Epithelial cell of esophagus (primary cell): ENCODE data around the gene OLIG1.

ENCODE experiments used
- DNase-seq: peaks from one replicate; pipeline ENCODE4 v3.0.0; 2010; ENCODE audit warnings: low read depth
- H3K4me3 ChIP-seq: 2 replicates; pipeline ENCODE4 v1.5.1; 2011; ENCODE audit warnings: mild to moderate bottlenecking, low read length, control low read depth
- TF ChIP-seq, protein P1 (sequence below): IDR thresholded peaks from 2 replicates; pipeline ENCODE4 v1.5.1; 2011; ENCODE audit warnings: low read depth, mild to moderate bottlenecking, low read length, control low read depth, inconsistent platforms; ENCODE audit not compliant: insufficient read depth; ENCODE audit errors: missing control alignments

OLIG1 gene

DNA sequence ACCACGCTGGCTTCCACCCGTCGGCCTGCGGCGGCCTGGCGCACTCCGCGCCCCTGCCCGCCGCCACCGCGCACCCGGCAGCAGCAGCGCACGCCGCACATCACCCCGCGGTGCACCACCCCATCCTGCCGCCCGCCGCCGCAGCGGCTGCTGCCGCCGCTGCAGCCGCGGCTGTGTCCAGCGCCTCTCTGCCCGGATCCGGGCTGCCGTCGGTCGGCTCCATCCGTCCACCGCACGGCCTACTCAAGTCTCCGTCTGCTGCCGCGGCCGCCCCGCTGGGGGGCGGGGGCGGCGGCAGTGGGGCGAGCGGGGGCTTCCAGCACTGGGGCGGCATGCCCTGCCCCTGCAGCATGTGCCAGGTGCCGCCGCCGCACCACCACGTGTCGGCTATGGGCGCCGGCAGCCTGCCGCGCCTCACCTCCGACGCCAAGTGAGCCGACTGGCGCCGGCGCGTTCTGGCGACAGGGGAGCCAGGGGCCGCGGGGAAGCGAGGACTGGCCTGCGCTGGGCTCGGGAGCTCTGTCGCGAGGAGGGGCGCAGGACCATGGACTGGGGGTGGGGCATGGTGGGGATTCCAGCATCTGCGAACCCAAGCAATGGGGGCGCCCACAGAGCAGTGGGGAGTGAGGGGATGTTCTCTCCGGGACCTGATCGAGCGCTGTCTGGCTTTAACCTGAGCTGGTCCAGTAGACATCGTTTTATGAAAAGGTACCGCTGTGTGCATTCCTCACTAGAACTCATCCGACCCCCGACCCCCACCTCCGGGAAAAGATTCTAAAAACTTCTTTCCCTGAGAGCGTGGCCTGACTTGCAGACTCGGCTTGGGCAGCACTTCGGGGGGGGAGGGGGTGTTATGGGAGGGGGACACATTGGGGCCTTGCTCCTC, 42.3 kb upstream of the OLIG1 start:
- TF ChIP-seq, protein P1, sequence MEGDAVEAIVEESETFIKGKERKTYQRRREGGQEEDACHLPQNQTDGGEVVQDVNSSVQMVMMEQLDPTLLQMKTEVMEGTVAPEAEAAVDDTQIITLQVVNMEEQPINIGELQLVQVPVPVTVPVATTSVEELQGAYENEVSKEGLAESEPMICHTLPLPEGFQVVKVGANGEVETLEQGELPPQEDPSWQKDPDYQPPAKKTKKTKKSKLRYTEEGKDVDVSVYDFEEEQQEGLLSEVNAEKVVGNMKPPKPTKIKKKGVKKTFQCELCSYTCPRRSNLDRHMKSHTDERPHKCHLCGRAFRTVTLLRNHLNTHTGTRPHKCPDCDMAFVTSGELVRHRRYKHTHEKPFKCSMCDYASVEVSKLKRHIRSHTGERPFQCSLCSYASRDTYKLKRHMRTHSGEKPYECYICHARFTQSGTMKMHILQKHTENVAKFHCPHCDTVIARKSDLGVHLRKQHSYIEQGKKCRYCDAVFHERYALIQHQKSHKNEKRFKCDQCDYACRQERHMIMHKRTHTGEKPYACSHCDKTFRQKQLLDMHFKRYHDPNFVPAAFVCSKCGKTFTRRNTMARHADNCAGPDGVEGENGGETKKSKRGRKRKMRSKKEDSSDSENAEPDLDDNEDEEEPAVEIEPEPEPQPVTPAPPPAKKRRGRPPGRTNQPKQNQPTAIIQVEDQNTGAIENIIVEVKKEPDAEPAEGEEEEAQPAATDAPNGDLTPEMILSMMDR = no peak
- no peak for DNase-seq
- no peak overlapping the region for H3K4me3 ChIP-seq

- no peak overlapping the region for H3K4me3 ChIP-seq
- TF ChIP-seq, protein P1 = no peak
- DNase-seq = no peak
Observed at GRCh38 chr21:33028287-33028670, 41.7 kb upstream of the OLIG1 start.

DNA sequence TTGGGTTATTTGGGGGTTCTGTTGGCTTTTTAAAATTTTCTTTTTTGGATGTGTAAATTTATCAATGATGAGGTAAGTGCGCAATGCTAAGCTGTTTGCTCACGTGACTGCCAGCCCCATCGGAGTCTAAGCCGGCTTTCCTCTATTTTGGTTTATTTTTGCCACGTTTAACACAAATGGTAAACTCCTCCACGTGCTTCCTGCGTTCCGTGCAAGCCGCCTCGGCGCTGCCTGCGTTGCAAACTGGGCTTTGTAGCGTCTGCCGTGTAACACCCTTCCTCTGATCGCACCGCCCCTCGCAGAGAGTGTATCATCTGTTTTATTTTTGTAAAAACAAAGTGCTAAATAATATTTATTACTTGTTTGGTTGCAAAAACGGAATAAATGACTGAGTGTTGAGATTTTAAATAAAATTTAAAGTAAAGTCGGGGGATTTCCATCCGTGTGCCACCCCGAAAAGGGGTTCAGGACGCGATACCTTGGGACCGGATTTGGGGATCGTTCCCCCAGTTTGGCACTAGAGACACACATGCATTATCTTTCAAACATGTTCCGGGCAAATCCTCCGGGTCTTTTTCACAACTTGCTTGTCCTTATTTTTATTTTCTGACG, 41.1 kb upstream of the OLIG1 start:
- no peak overlapping the region for H3K4me3 ChIP-seq
- TF ChIP-seq, protein P1 = no peak
- no peak for DNase-seq

DNA sequence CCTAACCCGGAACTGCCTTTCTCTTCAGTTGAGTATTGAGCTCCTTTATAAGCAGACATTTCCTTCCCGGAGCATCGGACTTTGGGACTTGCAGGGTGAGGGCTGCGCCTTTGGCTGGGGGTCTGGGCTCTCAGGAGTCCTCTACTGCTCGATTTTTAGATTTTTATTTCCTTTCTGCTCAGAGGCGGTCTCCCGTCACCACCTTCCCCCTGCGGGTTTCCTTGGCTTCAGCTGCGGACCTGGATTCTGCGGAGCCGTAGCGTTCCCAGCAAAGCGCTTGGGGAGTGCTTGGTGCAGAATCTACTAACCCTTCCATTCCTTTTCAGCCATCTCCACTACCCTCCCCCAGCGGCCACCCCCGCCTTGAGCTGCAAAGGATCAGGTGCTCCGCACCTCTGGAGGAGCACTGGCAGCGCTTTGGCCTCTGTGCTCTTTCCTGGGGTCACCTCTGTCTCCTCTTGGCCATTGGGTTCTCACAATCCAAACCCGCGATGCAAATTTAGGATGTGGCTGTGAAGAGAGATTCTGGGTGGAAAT, 40.5 kb upstream of the OLIG1 start:
- DNase-seq = no peak
- no peak overlapping the region for H3K4me3 ChIP-seq
- TF ChIP-seq, protein P1 = no peak

DNA sequence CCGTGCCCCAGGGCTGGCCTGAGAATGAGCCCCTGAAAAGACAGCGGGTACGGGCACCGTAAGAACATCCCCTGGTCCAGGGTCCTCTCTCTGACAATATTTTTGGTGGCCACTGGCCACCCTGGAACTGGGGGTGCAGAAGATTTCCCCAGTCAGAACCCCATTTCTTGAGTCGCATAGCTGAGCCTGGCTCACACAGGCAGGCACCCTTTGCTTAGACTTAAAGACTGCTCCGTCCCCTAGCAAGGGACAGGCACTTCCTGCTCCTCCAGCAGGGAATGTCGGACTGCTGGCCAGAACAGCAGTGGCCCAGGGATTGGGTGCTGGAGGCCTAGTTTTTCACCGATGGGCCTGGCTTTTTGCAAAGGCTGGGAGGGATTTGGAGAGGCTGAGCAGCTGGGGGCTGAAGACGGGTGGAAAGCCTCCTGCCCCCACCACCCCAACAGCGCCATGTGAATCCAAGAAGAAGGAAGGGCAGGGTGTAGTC, 39.9 kb upstream of the OLIG1 start:
- DNase-seq = no peak
- no peak overlapping the region for H3K4me3 ChIP-seq
- TF ChIP-seq, protein P1 = no peak

- DNase-seq = no peak
- H3K4me3 ChIP-seq = no peak overlapping the region
- TF ChIP-seq, protein P1 = no peak
Observed at GRCh38 chr21:33030633-33031032, 39.3 kb upstream of the OLIG1 start.
